DMS 273 treated with DMSO at 0.1 percent for 48 hours (cell line): ENCODE results near the gene EFCC1.
A peak's percentile ranks its signal among the peaks of the same experiment; 100 is the strongest.

Experiments used
- DNase-seq: peaks from one replicate; lab custom pipeline; 2025; lab: John Stamatoyannopoulos, UW

EFCC1 gene

GRCh38 chr3:128994581-128995546 is 6.2 kb upstream of the EFCC1 start:
- DNase-seq, result no peak

GRCh38 chr3:128995737-128996136 is 5.4 kb upstream of the EFCC1 start:
- no peak for DNase-seq

GRCh38 chr3:128996200-128996599 is 4.9 kb upstream of the EFCC1 start:
- DNase-seq, result no peak

DNA sequence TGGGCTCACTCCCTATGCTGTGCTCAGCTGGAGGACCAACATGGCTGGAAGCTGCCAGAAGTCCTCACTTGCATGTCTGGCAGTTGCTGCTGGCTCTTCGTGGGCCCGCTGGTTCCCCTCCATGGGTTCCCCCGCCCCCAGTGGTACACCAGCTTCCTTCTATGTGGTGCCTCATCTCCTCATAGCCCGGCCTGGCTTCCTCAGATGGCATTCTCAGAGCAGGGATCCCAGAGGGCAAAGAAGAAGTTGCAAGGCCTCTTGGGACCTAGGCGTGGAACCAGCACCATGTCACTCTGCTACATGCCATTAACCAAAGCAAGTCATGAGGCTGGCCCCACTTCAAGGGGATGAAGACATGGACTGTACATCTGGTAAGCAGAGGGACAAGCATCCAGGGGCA is 4.4 kb upstream of the EFCC1 start:
- DNase-seq, result no peak

- no peak for DNase-seq
These were observed 3.5 kb upstream of the EFCC1 start for GRCh38 chr3:128997486-128998133.

GRCh38 chr3:128998561-128998960 is 2.5 kb upstream of the EFCC1 start:
- DNase-seq, result no peak

DNA sequence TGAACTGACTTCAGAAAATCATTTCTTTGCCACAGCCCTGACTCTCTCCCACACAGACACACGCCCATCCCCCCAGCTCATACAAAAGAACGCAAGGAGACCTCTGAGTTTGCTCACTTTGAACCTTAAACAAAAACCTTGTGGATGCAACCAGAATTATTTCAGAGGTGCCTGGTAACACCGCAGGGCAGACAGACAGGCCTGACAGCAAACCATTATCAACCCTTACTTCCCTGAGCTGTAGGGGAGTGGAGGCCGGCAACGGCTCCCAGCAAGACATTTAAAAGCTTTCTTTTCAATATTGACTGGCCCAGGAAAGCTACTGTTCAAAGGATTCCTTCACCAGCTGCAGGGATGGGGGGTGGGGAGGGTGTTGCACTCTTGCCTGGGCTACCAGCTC is 2.0 kb upstream of the EFCC1 start:
- DNase-seq, result no peak

DNA sequence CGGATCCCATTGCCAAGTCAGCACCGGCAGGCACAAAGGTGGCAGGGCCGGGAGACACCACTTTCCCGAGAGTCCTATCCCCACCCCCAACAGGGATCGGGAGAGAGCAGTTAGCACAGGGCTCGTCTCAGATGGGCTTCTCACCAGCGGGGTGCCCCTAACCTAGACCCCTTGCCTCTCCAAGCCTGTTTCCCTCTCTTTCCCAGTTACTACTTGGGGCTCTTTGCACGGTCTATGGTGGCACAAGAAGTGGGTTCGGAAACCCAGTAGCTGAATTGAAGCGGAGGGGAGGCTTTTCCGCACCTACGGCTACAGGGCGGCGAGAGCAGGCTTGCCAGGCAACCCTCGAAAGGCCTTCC is 383 bp upstream of the EFCC1 start:
- DNase-seq, result no peak

DNA sequence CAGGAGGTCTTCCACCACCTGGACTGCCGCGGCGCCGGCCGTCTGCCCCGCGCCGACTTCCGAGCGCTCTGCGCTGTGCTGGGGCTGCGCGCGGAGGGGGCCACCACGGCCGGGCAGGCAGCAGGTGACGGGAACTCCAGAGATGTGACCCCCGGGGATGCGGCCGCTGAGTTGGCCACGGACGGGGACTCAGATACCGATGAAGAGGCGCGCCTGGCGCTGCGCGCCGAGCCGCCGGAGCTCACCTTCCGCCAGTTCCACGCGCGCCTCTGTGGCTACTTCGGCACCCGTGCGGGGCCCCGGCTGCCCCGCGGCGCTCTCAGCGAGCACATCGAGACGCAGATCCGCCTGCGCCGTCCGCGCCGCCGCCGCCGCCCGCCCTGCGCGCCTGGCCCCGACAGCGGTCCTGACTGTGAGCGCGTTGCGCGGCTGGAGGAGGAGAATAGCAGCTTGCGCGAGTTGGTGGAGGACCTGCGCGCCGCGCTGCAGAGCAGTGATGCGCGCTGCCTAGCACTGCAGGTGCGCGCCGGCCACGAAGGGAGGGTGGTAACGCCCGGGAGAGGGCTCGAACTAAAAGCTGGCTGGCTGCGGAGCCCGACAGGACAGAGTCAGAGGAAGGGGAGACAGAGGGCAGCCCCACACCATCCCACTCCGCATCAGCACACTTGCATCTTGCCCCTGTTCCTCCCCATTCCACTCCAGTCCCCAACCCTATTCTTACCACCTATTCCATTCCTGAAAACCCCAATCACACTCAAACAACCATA is 885 bp downstream of the EFCC1 start:
- DNase-seq, result peak; percentile 7

DNA sequence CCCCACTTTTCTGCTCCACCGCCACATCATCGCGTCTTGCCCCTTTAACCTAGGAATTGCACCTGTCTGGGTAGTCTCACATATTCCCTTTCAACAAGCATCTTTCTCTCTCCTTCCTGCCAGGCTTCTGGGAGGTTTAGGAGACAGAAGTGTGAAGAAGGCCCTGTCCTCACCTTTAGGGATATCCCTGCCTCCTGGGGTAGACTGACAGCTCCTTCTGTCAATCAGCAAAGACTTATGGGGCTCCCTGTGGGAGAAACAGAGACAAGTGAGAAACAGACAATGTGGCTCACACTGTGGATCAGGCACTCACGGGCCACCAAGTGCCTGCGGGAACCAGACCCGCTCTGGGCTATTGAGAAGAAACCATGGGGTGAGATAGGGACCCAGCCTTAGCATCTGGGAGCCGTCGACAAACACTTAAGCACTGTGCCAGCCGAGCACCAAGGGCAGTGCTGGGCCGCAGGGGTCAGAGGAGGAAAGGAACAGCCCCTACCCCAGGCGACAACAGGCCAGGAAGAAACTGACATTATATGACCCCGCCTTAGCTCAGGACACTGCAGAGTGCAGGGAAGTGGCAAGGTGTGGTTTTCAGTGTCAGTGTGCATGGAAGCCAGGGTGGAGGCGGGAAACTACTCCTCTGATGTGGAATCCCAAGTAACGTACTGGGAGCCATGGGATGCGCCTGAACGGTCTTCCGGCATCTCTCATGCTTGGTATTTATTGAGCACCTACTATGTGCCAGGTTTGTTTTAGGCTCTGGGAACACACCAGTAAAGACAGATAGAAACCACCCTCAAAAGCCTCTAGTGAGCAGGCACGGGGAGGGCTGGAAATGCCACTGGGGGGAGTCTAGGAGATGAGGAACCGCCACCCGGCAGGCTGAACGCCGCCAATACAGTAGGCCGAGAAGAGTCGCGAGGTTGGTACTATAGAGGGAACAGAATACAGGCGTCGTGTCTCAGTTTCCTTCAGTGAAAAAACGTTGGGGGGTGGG is 1.8 kb downstream of the EFCC1 start:
- no peak for DNase-seq

DNA sequence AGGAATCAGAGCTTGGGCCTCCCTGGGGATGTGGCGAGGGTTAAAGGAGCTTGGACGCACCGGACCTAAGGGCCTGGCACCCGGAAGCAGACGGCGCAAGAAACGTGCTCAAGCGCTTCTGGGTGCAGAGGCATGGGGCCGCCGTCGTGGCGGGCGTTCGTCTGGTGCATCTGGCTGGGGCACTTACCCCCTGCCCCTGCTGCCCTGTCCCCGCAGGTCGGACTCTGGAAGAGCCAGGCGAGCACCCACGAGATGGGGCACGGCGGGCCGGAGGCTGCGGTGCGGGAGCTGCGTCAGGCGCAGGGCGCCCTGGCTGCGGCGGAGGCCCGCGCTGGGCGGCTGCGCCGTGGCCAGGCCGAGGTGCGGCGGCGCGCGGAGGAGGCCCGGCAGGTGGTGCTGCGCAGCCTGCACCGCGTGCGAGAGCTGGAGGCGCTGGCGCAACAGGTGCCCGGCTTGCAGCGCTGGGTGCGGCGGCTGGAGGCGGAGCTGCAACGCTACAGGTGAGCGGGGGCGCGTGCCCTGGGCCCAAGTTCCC is 2.5 kb downstream of the EFCC1 start:
- no peak for DNase-seq

- no peak for DNase-seq
These were observed 3.7 kb downstream of the EFCC1 start for GRCh38 chr3:129004639-129005295.

DNA sequence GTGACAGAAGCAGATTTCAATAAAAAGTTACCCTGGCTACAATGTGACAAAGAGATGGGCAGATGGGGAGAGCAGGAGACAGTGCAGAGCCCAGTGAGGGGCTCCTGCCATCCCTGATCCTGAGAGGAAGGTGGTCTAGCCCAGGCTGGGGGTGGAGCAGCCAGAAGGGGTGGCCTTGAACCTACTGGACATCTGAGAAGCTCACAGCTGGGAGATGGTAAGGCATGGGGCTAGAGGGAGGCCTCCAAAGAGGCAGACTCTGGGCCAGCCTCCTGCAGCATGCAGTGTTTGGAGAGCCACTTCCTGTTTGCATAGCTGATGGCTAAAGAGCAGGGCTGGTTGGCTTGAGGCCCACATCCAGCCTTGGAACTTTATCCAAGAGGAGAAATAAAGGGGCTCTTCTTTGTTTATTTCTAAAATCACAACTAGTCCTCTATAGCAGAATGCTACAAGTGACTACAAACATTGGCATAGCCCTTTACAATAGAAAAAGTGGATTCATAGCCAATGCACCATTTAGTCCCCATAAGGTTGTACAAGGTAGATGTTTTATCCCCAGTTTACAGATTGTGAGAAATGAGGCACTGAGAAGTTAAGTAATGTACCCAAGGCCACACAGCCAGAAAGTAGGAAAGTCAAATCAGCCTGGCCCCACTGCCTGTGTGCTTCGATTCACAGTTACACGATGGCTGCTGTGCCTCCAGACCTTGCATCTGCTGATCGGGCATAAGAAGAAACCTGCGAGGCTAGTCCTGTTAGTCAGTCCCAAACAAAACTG is 4.6 kb downstream of the EFCC1 start:
- no peak for DNase-seq

DNA sequence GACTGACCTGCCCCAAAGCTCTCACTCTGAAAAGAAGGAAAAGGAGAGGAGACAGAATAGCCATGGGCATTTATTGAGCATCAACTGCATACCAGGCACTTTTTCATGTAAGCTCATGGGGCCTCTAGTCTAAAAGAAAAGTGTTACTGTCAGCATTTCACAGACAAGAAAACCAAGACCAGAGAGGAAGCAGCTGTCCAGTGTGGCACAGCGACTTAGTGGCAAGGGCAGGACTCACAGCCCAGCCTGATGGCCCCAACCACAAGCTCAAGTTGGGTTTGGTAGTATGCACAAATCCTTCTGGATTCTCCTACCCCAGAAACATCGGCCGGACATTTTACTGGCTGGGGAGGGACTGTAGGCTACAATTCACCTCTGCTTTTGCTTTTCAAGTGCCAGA is 5.8 kb downstream of the EFCC1 start:
- no peak for DNase-seq

GRCh38 chr3:129007792-129008191 is 6.7 kb downstream of the EFCC1 start:
- no peak for DNase-seq

DNA sequence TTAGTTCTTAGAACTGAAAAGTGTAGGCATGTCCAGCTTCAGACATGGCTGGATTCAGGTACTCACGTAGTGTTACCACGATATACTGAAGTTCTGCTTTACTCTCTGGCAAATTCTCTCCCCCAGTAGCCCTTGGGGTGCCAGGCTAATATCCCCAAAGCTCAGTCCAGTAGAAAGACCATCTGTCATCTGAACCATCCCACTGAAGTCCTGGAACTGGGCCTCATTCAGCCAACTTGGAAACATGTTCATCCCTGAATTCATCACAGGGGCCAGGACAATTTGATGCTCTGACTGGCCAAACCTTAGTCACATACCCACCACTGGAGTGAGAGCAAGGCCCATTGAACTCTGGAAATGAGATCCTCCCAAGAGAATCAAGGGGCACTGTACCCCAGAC is 8.2 kb downstream of the EFCC1 start:
- DNase-seq, result no peak

DNA sequence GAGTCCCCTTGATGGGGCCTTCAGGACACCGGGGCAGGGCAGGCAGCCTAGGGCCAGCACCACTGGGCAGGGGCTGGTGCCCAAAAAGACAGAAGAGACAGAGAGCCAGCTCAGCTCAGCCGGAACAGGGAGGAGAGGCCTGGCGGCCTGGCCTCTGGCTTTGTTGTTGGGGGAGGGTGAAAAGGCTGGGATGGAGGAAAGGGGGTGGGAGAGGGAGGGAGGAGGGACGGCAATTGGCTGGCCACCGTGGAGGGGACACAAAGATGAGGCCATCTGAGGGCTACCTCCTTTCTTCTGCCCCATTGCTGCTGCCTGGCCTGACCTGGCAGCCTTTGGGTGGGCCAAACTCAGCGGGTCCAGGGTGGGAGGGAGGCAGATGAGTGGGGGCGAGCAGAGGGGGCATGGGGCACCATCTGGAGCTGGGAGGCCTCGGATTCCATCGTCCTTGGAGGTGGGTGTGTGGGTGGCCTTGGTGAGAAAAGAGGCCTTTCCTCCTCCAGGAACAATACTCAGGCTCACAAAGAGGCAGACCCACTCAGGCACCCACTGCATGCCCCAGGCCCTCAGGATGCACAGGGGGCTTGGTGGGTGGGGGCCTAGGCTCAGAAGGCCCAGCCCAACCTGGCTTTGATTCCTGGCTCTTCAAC is 9.3 kb downstream of the EFCC1 start:
- DNase-seq, result no peak

DNA sequence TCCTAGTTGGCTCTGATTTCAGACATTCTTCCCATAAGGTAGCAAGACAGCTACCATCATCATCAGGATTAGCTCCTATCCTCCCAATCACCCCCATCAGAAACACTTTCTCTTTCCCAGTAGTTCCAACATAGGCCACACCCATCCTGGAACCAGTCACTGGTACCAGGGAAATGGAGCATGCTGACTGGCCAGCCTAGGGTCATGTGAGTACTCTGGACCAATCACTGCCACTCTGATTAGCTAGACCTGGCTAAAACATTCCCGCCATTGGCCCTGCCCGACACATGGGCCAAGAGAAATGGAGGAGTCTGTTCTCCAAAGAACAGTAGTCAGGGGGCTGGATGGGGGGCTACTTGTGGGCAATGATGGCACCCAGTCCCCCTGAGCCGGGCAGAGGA is 12.4 kb downstream of the EFCC1 start:
- DNase-seq, result no peak

DNA sequence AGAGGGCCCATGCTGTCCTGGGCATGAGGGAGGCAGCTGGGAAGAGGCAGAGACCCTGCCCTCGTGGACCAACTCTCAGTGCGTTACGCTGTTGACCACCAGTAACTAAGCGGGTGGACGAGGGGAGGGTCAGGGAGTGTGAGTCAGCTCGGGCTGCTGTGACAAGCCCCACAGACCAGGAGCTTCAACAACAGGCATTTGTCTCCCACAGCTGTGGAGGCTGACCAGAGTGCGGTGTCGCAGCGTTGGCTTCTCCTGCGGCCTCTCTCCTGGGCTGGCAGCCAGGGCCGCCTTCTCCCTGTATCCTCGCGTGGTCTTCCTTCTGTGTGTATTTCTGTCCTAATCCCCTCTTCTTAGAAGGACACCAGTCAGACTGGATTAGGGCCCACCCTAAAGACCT is 13.0 kb downstream of the EFCC1 start:
- DNase-seq, result no peak
